Fibroblast of villous mesenchyme (primary cell): Measurements from ENCODE around the gene ECEL1. TPM values are rescaled to one million over a fixed set of nuclear protein-coding genes. Genes with fewer than 3 reads are reported as not detected.

Experiments
- DNase-seq: peaks from one replicate; pipeline ENCODE4 v3.0.0-alpha.2; 2010; ENCODE audit warnings: low read depth
- H3K4me3 ChIP-seq: 2 replicates; pipeline ENCODE4 v1.5.1; 2011; ENCODE audit warnings: low read depth, mild to moderate bottlenecking, low read length
- total RNA-seq: library from RNA; depleted of rRNA; stranded (reverse); fragments of >200 nt; gene quantifications from 2 replicates; pipeline ENCODE4 v1.2.3, GENCODE V29; 2012
- TF ChIP-seq, protein P1 (sequence below): IDR thresholded peaks from 2 replicates; pipeline ENCODE4 v1.5.1; 2012; ENCODE audit warnings: low read depth, mild to moderate bottlenecking, low read length; ENCODE audit not compliant: insufficient read depth

ECEL1 gene
- total RNA-seq, 1 donor = not detected

DNA sequence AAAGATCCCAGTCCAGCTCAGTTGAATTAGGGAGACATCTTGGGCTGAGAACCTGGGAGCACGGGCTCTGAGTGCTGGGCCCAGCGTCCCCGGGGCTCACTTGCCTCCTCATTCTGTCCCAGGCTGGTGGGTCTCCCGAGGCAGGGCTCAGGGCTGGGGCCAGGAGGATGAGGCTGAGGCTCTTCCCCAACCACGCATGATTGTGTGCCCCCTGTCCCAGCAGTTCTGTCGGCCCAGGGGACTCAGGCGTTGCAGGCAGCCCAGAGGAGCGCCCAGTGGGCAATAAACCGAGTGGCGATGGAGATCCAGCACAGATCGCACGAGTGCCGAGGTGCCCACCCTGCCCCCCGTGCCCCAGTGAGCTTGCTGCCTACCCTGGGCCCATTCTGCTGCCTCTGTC is 33.5 kb upstream of the ECEL1 start:
- TF ChIP-seq, protein P1, sequence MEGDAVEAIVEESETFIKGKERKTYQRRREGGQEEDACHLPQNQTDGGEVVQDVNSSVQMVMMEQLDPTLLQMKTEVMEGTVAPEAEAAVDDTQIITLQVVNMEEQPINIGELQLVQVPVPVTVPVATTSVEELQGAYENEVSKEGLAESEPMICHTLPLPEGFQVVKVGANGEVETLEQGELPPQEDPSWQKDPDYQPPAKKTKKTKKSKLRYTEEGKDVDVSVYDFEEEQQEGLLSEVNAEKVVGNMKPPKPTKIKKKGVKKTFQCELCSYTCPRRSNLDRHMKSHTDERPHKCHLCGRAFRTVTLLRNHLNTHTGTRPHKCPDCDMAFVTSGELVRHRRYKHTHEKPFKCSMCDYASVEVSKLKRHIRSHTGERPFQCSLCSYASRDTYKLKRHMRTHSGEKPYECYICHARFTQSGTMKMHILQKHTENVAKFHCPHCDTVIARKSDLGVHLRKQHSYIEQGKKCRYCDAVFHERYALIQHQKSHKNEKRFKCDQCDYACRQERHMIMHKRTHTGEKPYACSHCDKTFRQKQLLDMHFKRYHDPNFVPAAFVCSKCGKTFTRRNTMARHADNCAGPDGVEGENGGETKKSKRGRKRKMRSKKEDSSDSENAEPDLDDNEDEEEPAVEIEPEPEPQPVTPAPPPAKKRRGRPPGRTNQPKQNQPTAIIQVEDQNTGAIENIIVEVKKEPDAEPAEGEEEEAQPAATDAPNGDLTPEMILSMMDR = no peak
- H3K4me3 ChIP-seq = no peak overlapping the region

DNA sequence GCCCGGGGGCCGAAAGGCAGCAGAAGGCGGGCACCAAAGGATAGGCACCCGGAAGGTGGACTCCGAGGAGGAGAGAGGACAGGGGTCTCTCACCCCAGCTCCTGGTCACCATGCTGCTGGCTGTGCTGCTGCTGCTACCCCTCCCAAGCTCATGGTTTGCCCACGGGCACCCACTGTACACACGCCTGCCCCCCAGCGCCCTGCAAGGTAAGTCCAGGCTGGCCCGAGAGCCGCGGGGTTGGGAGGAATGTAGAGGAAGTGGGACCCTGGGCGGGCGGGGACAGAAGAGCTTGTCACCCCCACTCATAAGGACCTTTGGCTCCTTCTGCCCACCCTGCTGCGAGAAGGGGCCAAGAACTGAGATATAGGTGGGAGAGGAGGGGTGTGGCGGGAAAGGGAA is 32.9 kb upstream of the ECEL1 start:
- no peak overlapping the region for H3K4me3 ChIP-seq
- no peak for DNase-seq
- TF ChIP-seq, protein P1 = no peak

More for the DNA sequence above, 33.5 kb upstream of the ECEL1 start:
- DNase-seq = no peak

DNA sequence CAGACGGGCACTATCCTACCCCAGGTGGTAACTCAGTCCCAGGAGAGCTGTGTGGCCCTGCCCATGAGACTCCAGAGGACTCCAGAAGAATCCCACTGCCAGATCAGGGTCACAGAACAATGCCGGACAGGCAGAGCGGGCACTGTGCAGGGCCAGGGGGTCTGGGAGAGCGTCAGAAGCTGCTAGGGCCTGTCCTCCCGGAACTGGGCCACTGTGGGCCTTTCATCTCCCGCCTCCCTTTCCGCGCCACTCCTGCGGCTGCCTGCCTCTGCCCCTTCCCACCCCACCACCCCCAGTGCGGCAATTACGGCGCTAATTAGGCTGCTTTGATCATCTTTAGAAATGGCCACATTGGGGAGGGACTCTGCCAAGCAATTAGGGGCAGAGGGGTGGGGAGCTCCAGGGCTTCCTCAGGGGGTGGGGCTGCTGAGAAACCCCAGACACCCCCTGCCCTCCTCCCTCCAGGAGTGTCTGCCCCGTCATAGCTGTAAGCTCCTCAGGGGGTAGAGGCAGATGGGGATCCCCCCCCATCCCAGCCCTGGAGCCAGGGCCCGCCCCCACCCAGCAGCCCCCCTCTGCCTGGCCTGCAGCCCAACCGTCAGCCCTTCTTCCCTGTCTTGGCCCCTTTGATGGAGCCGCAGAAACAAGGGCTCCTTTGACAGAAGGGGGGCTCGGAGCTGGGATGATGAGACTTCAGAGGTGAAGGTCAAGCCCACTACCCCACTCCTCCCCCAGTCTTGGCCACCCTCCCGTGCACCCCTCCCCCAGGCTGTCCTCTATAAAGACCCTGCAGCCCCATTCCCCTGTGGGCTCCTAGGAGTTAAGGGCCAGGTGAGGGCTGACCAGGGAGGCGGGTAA is 32.2 kb upstream of the ECEL1 start, which contains the start of gene PRSS56:
TSS of gene PRSS56 (plus strand) at position 808 of the 858 bp plus-strand sequence. CDS start 211 bp downstream, outside the sequence.
- no peak within 1 kb of the TSS for H3K4me3 ChIP-seq
- TF ChIP-seq, protein P1 = no peak
- DNase-seq = no peak

DNA sequence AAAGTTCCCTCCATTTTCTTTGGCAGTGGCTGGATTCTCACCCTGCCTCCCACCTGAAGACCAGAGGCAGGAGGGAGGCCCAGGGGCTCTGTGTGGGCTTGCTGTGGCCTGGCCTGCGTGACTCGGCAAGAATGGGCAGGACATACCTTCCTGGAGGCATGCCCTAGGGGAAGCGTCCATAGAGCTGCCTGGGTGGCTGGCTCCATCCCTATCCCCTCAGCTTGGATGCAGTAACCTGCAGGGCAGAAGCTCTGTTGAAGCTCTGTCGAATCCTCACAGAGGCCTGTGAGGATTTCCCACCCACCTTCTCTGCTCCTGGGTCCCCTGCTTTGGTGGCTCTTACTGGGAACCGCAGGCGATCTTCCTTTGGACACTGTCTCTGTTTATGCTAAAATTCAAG is 31.2 kb upstream of the ECEL1 start:
- H3K4me3 ChIP-seq = no peak overlapping the region
- TF ChIP-seq, protein P1 = no peak
- no peak for DNase-seq

DNA sequence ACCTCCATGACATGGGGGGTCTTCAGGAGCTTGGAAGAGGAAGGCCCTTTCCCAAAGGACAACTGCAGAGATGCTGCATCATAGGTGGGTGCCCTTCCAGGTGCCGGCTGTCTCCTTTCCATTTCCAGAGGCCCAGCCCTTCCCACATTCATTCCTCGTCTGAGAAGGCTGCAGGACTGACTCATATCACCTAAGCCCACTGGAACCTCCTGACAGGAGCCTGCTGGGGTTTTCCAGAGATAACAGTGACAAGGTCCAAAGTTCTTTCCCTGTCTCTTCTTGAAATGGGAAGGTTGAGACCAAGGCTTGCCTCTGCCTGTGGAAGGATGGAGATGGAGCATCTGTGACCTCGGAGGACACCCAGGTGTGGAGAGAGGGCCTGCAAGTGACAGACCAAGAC is 28.9 kb upstream of the ECEL1 start:
- no peak overlapping the region for H3K4me3 ChIP-seq
- TF ChIP-seq, protein P1 = no peak
- DNase-seq = no peak

DNA sequence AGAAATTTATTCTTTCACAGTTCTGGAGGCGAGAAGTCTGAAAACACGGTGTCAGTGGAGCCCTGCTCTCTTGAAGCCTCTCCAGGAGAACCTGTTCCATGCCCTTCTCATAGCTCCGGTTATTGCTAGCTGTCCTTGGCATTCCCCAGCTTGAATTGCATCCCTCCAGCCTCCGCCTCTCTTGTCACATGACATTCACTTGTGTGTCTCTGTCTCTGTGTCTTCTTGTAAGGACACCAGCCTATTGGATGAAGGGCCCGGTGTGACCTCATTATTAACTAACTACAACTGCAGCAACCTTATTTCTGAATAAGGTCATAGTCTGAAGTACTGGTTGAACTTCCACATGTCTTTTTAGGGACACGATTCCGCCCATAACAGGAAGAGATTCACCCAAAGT is 28.0 kb upstream of the ECEL1 start:
- no peak overlapping the region for H3K4me3 ChIP-seq
- TF ChIP-seq, protein P1 = no peak
- DNase-seq = no peak
